Measurements from ENCODE around the gene SPSB1.
A peak's percentile ranks its signal among the peaks of the same experiment; 100 is the strongest.

SPSB1 gene

DNA sequence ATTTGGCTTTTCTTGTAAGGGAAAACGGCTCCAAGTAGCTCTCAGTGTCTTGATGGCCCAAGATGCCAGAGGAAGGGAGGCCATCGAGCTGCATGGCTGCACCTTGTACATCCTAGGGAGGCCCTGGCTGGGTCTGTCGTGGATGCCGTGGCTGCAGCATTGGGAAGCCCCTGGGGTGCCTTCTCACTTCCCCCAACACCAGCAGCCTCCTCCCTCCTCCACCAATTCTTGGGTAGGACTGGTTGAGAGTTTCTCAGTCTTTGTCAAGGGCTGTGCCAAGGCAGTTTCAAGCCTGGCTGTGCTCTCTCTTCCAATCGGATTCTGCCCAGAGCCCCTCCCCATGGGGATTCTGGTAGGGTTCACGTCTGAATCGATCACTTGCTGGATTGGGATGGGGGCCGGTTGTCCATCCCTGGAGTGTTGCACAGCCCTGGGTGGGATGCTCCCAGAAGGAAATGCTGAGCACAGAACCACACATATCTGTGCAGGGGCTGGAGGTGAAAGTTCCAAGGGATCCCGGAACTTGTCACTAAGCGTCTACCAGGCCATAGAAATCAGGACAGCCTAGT, 14.0 kb upstream of the SPSB1 start:
- DNase-seq = no peak

DNA sequence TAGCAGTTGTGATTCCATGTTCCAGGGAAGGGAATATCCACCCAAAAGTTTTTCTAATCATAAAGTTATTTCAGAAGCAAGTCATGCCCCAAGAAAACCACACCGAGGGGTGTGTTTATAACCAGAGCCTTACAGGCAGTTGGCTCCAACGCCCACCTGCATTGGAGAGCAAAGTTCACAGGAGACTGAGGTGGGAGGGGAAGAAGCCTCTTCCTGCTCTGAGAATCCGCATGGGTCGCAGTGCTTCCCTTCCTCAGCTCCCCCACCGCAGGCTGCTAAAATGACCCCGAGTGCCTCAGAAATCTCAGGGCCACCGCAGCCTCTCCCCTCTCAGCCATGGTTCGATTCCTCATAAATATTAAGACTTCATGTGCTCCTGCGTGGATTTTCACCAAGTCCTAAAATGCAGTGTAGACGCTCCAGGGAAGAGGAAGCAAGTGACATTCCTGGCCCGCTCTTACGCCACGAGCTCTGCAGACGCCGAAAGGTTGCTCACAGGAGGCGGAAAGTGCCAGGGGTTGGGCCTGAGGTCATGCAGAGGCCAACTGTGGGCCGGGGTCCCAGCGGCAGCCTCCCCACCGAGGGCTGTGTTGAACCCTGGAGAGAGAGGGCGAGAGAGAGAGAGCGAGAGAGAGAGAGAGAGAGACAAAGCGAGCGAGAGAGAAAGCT, 13.4 kb upstream of the SPSB1 start:
- DNase-seq = no peak

DNA sequence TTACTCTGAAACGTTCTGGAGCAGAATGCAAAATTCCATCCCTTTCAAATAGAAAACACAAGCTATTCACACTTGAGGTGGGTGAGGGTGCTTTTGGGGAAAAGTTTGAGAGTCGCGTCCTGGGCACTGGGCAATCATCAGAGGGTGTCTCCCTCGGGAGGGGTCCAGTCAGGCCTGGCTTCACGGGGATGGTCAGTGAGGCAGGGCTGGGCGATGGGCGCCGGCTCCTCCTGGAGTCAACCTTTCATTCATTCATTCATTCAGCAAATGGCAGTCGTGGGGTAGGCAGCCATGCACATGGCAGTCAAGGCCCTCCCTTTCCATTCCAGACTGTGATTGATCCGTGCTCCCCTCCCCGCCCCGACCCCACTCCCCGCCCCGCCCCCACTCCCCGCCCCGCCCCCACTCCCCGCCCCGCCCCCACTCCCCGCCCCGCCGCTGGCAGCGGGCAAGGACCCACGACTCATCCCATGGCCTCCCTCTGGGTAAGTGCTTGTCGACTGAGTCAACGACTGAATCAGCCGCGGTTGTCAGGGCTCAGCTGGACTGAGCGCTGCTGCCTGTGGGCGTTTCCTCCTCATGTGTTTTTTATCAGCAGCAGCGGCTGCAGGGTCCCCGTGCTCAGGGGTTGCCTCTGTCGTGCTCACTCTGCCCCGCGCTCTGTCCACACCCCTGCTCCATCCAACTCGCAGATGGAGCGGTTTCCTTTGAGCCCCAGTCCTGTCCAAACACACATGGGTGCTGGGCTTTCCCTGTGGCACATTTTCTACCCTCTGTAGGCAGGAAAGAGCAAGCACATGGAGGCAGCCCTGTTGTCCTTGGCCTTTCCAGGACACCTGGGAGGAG, 12.5 kb upstream of the SPSB1 start:
- peak in 4 of 58 donors; percentile 15 to 48 (median 30) for DNase-seq

DNA sequence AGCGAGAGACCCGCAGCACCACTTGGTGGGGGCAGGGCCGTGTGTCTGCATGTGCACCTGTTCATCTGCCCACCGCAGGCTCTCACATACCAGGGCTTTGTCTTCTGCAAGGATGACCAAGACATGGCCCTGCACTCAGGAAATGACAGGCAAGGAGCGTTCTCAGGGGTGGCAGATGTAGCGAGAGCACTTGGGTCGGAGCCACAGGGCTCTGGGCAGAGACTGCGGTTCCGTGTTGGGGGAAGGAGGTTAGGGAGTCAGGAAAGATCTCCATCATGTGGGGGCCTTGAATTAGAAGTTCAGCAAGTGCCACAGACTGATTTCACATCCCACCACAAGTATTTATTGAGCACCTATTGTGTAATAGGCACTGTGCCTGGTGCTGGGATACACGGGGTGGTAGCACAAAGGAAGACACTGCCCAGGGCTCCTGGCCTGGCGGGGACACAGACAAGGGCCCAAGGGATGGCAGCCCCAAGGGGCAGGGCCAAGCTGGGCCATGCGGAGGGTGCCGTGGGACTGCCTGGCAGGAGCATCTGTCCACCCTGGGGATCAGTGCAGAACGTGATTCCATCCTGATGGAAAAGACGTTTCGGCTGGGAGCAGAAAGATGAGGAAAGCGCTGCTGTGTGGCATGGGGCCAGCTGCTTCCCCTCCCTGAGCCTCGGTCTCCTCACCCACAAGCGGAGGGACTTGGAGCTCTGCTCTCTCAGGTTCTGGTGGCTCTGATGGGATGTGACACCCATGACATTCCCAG, 11.4 kb upstream of the SPSB1 start:
- no peak for DNase-seq

DNA sequence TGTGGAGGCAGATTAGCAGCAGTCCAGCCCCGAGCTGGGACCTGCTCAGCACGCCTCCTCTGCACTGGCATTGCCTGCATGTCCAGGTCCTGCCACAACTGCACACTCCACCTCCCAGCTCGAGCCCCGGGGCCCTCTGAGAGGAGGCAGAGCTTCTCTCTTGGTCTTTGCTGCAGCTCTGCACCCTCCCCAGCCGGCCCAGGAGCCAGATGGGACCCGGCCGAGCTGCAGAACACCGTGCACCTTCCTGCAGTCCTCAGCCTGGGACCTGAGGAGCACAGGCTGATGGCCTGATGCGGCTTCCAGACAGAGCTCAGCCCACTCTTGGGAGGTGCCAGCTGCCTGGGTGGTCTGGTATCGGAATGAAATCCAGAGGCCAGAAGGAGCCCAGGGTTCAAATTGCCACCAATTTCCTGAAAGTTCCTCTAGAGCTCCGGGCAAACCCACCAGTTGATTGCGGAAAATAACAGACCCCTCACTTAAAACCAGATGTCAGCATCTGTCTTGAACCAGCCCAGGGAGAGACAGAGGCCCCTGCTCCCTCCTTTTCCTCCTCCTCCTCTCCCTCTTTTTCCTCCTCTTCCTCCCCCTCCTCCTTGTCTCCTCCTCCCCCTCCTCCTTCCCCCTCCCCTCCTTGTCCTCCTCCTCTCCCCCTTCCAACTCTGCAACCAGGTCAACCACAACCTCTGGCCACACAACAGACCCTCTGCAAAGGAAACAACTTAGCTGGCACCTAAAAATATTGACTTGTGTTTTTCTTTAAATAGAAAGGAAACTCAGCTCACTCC, 10.6 kb upstream of the SPSB1 start:
- no peak for DNase-seq

DNA sequence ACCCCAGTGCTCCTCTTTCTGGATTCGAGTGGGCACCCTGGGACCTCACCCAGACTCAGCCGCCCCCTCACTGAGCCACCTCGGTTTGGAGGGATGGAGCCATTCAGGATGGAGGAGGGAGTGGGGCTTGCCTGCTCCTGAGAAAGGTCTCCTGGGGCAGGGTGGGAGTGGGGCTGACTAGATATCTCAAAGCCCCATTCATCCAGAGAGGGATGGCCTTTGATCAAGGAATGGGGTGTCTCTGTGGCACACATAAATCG, 10.1 kb upstream of the SPSB1 start:
- no peak for DNase-seq

DNA sequence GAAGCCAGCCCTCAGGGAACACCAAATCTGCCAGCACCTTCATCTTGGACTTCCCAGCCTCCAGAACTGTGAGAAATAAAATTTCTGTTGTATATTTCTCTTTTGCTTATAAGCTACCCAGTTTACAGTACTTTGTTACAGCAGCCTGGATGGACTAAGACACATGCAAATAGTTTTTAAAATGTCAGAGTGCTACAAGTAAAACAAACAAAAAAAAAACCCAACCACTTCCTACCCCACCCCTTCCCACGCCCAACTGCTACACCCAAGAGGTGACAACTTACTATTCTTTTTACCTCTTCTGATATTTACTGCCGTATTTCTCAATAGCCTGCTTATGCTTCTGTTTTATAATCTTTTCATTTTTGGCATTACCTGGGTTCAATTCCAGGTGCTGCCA, 8.6 kb upstream of the SPSB1 start:
- DNase-seq = no peak

DNA sequence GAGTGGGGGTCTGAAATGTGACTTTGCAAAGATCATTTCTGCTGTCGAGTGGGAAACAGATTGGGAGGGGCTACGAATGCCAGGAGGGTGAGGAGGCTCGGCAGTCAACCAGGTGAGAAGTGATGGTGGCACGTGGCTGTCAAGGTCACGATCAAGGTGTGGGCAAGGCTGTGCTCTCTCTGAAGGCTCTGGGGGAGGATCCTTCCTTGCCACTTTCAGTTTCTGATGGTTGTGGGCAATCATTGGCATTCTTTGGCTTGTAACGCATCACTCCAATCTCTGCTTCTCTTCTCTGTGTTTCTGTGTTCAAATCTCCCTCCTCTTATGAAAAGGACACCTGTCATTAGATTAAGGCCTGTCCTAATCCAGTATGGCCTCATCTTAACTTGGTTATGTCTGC, 6.1 kb upstream of the SPSB1 start:
- no peak for DNase-seq

DNA sequence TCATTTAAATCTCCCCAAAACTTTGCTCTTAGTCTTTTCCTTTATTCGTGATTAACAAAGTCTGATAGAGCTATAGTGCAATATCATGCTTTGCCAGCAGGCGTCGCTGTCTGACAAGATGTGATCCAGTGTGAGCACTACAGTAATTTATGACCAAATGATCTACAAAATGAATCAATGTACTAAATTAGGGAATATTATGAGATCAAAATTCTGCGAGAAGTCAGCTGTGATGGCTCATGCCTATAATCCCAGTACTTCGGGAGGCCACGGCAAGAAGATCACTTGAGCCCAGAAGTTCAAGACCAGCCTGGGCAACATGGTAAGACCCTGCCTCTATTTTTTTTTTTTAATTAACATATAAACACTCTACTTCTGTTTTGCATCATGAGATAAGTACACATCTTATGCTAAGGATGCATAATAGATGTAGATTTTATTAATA, 3.6 kb upstream of the SPSB1 start:
- peak in 11 of 58 donors; percentile 11 to 63 (median 29) for DNase-seq

DNA sequence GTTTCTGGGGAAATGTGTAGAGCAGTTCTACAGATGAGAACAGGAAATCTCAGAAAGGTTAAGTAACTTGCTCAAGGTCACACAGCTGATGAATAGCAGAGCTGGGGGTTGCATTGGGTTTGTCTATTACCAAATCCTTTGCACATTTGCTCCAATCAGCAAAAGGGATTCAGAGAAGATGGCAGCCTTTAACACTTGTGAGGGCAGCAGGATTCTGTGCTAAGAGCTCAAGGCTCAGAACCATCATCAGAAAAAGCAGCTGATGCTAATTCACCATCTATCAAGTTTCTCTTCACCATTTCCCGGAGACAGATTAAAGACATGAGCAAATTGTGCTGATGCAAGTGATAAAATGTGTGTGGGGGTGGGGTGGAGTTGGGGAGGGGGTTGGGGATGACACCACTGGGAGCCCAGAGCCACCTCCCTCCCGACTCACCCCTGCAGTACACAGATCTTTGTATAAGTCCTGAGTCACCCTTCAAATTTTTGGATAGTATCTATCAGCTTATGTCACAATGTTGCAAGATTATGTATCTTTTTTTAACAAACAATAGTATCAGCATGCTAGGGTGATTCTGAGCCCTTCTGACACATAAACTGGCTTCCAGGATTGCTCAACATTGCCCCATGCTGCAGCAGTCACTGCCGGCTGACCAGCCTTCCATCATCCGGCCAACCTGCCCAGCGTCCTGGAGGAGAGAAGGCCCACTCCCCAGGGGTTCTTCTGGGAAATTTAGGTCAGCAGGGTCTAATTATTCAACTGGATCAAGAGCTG, 2.8 kb upstream of the SPSB1 start:
- peak in 2 of 58 donors; percentile 25 to 31 for DNase-seq

DNA sequence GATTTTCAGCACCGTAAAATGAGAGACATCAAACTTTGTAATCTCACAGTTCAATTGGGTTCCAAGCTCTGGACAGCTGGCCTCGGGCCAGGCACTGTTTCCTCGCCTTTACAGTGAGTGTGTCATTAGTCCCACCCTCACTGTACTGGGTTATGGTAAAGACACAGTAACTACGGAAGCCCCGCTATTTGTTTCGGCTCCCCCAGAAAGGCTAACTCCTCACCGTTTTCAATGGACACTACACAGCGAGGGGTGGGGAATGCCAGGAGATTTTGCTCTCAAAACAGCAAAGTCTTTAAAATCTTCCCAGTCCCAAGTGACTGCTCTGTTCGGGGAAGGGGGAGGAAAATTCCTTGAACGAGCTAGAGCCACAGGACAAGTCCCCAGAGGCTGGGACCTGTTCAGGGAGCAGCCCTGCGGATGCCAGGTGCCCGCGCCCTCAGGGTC, 757 bp upstream of the SPSB1 start:
- peak in 7 of 58 donors; percentile 21 to 60 (median 37) for DNase-seq

DNA sequence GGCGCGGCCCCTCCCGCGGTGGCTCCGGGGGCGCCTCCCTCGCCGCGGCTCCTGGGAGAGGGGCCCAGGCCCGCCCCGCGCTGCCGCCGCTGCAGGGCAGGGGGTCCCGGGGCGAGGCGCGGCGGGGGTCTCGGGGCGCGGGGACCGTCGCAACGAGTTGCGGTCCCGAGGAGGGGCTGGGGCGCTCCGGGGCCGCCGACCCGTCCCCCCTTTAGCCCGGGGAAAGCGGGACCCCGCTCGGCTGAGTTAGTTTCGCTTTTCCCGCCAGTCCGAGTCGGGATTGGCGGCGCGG, 493 bp downstream of the SPSB1 start:
- DNase-seq = no peak

DNA sequence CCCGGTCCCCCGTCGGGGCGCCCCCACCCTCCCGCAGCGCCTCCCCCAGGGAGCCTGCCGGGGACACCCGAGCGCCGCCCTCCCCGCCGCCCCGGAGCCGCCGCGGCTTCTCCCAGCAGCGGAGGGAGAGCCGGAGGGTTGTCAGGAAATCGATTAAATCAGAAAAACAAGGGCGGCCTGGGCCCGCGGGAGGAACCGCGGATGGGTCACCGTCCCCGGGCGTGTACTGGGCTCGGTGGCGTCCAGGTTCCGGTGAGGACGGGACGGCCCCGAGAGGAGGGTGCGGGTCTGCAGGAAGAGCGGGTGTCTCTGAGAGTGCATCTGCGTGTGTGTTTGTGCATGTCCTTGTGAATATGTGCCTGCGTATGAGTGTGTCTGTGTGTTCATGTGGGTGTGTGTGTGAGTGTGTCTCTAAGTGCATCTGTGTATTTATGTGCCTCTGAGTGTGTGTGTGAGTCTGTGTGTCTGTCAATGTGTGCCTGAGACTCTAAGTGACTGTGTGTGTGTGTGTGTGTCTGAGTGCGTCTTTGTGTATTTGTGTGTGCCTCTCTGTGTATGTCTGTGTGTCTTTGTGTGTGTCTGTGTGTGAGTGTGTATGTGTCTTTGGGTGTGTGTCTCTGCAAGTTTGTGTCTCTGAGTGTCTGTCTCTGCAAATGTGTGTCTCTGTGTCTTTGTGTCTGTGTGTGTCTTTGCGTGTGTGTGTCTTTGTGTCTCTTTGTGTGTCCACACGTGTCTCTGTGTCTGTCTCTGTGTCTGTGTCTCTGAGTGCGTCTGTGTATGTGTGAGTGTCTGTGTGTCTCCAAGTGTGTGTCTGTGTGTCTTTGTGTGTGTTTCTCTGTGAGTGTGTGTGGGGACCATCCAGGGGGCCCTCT, 1.1 kb downstream of the SPSB1 start:
- peak in 5 of 58 donors; percentile 19 to 40 (median 23) for DNase-seq

DNA sequence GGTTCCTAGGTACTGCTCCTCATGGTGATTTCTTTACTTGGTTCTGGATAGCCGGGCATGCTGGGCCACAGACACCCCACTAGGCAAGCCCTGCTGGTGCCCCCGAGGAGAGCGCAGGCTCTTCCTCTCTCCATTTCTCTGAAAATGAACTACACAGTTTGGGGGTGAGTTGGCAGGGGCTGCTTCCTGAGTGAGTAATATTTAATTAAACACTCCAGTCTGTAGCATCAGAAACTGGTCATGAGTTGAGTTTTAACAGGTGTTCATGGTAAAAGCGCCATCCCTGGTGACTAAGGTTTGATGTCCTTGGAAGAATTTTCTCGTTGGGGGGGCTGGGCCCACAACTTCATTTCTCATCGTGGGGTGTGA, 1.7 kb downstream of the SPSB1 start:
- DNase-seq = no peak

DNA sequence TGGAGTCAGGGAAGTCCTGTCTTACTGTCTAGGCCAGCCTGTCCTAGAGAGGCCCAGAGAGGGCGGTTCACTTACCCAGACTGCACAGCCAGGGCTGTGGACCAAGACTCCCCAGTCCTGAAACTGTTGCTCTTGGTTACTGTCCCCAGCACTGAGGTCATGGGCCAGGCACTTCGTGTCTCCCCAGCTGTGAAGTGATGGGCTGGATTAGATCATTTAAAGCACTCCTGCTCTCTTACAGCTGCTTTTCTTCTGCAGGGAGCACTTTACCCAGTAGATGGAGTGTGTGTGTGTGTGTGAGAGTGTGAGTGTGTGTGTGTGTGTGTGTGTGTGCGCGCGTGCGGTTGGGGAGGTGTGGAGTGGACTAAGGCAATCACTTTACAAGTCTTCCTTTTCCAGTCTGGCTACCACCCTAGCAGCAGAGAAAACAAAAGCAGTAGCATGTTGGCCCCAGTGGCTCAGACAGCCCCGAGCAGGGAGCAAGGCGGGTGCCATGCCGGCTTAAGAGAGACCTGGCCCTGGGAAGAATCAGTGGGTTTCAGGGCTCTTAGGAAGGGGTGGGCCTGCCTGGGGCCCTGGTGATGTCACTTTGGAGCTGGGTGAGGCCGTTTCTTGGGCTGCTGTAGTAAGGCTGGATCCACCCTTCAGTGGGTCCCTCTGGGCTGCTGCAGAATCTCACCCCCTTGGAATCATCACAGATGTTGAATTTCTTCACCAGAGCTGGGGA, 2.4 kb downstream of the SPSB1 start:
- DNase-seq = peak in 5 of 58 donors; percentile 18 to 41 (median 28)

DNA sequence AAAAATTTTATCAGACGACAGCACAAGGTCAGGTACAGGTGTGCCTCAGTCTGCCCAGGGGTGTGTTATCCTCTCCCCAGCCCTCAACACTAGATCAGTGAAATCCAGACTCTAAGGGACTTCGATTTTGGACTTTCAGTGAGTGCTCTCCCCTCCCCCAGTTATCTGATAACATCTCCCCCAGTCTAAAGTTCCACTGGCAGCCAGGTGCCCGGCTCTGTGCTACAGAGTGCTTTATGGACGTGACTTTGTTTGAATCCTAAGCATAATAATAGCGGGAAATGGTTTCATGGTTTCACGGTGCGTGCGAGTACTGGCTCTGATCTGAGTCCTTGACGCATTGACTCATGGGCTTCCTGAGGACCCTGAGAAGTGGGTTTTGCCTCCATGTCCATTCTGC, 3.2 kb downstream of the SPSB1 start:
- no peak for DNase-seq

DNA sequence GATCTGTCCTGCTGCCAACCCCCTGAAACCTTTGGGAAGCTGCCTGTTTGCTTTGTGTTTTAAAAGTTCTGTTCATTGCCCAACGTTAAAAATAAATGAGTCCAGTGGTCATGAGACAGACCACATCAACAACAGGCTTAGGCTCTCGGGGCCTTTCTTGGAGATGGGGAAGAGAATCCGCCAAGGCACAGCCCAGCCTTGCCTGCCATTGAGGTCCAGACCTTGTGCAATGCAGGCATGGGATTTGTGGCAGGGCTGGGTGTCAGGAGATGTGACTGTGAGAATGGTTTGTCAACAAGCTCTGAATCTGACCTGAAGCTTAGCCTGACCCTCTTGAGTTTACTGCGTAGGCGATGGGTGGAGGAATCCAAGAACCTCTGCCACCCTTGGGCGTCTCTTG, 4.2 kb downstream of the SPSB1 start:
- DNase-seq = peak in 2 of 58 donors; percentile 20 to 22

DNA sequence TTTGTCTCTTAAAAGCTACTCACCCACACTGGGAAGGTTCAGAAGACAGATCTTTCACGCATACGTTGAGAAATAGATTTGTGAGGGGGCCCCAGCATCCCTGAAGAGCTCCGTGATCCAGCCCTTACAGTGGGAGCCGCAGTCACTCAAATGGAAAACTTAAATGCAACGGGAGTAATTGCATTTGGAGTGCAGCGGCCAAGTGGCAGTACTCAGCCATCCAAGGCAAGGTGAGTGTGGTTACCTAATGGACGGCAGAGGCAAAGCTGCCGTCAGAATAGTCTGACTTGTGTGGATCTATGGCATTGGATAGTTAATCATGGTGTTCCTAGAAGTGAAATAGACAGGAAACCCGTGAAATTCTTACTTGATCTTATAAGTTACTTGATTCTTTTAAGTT, 5.1 kb downstream of the SPSB1 start:
- no peak for DNase-seq

DNA sequence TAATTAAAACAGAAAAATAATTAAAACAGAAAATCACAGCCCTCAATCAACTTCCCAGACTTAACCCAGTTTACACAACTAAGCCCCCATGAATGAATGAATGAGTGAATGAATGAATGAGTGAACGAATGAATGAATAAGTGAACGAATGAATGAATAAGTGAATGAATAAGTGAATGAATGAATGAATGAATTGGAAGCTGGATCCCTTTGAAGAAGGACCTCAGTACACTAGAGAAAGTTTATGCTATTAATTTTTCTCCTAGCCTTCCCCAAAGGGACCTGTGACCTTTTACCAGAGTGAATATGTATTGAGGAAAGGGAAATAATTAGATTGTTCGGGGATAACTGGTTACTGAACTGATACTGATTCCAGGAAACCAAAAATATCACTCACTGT, 5.6 kb downstream of the SPSB1 start:
- no peak for DNase-seq

Measured in anterior cingulate cortex (tissue), 58 donors.